BJ (cell line): Measurements from ENCODE around the gene ADPRHL1. TPM values are rescaled to one million over a fixed set of nuclear protein-coding genes. Genes with fewer than 3 reads are reported as not detected.

Source experiments
- CTCF ChIA-PET: fragments of 350-600 bp; formaldehyde crosslinking; extraction: SDS; loops from one replicate; lab custom pipeline; 2021; ENCODE audit warnings: antibody characterized with exemption, inconsistent platforms; lab: Yijun Ruan, JAX
- POLR2A ChIA-PET: fragments of 300-600 bp; sonication (Branson Sonifier 250); formaldehyde crosslinking; extraction: SDS; loops from one replicate; lab custom pipeline; 2021; ENCODE audit warnings: antibody characterized with exemption; lab: Charles Lee
- DNase-seq: peaks from one replicate; pipeline ENCODE4 v3.0.0-alpha.2; 2011; ENCODE audit warnings: low read depth
- H3K27me3 ChIP-seq: 2 replicates; pipeline ENCODE4 v1.6.0; 2011; ENCODE audit warnings: low read length; ENCODE audit not compliant: control insufficient read depth, insufficient read depth
- H3K36me3 ChIP-seq: 2 replicates; pipeline ENCODE4 v1.5.1; 2011; ENCODE audit warnings: low read length; ENCODE audit not compliant: control insufficient read depth, insufficient read depth
- H3K4me3 ChIP-seq: 2 replicates; pipeline ENCODE4 v1.5.1; 2011; ENCODE audit warnings: low read depth, mild to moderate bottlenecking, control low read depth, low read length
- polyA plus RNA-seq: library from polyadenylated mRNA; depleted of rRNA; stranded (reverse); fragments of >200 nt; gene quantifications from 2 replicates; pipeline ENCODE4 v1.2.3, GENCODE V29; 2011
- TF ChIP-seq, protein P1 (sequence below): IDR thresholded peaks from 2 replicates; pipeline ENCODE4 v1.5.1; 2011; ENCODE audit warnings: low read depth, mild to moderate bottlenecking, control low read depth, inconsistent platforms, low read length, moderate library complexity; ENCODE audit not compliant: insufficient read depth

The ADPRHL1 gene
- polyA plus RNA-seq, 1 experiment: 1.1 TPM

GRCh38 chr13:113456116-113456702 lies 2.9 kb upstream of the ADPRHL1 start:
- DNase-seq: no peak
- Histone ChIP-seq H3K27me3 (no peaks in the 10 kb centered on the region), H3K4me3 (no peak overlapping the region), H3K36me3 (peaks cover 31% of the 10 kb centered on the region)
- POLR2A ChIA-PET: no interaction called here
- CTCF ChIA-PET: interaction anchor here (3.4 kb wide), 1 partner anchor 106 kb away, joined by 23 read pairs; no protein-coding TSS in a partner anchor
- TF ChIP-seq, protein P1, sequence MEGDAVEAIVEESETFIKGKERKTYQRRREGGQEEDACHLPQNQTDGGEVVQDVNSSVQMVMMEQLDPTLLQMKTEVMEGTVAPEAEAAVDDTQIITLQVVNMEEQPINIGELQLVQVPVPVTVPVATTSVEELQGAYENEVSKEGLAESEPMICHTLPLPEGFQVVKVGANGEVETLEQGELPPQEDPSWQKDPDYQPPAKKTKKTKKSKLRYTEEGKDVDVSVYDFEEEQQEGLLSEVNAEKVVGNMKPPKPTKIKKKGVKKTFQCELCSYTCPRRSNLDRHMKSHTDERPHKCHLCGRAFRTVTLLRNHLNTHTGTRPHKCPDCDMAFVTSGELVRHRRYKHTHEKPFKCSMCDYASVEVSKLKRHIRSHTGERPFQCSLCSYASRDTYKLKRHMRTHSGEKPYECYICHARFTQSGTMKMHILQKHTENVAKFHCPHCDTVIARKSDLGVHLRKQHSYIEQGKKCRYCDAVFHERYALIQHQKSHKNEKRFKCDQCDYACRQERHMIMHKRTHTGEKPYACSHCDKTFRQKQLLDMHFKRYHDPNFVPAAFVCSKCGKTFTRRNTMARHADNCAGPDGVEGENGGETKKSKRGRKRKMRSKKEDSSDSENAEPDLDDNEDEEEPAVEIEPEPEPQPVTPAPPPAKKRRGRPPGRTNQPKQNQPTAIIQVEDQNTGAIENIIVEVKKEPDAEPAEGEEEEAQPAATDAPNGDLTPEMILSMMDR: no peak

GRCh38 chr13:113455384-113455783 lies 2.1 kb upstream of the ADPRHL1 start:
- TF ChIP-seq, protein P1: no peak
- ChIA-PET POLR2A (no interaction called here), CTCF (interaction anchor here (0.7 kb wide), 1 partner anchor 14 kb away, joined by 3 read pairs; no protein-coding TSS in a partner anchor)
- peaks cover 28% of the 10 kb centered on the region for H3K36me3 ChIP-seq
- no peak for DNase-seq
- H3K27me3 ChIP-seq: no peaks in the 10 kb centered on the region
- H3K4me3 ChIP-seq: no peak overlapping the region

DNA sequence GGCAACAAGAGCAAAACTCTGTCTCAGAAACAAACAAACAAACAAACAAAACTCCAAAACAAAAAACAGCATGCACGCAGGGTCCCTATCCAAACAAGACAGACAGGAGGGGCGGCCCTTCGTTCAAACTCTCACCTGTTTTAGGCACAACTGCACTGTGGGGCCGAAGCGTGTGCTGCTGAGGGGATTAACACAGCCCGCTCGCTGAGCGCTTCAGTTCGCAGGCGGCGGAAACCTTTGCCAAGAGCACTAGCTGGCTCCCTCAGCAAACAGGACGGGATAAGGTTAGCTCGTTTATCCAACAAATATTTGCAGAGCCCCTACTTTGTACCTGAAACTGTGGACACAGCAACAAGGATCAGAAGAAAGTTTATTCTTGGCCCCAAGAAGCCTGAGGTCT lies 1.6 kb upstream of the ADPRHL1 start:
- ChIA-PET CTCF (interaction anchor here (0.6 to 0.7 kb wide), 3 partner anchors 14 to 154 kb away, joined by 3 read pairs; no protein-coding TSS in a partner anchor), POLR2A (no interaction called here)
- TF ChIP-seq, protein P1: no peak
- no peak overlapping the region for H3K4me3 ChIP-seq
- H3K27me3 ChIP-seq: no peaks in the 10 kb centered on the region
- H3K36me3 ChIP-seq: peaks cover 24% of the 10 kb centered on the region
- no peak for DNase-seq

- CTCF ChIA-PET: interaction anchor here (0.7 to 2.1 kb wide), 7 partner anchors 11 to 178 kb away, joined by 3 to 5 read pairs (median 4); no protein-coding TSS in a partner anchor
Measured at GRCh38 chr13:113452466-113452865, 822 bp downstream of the ADPRHL1 start.

DNA sequence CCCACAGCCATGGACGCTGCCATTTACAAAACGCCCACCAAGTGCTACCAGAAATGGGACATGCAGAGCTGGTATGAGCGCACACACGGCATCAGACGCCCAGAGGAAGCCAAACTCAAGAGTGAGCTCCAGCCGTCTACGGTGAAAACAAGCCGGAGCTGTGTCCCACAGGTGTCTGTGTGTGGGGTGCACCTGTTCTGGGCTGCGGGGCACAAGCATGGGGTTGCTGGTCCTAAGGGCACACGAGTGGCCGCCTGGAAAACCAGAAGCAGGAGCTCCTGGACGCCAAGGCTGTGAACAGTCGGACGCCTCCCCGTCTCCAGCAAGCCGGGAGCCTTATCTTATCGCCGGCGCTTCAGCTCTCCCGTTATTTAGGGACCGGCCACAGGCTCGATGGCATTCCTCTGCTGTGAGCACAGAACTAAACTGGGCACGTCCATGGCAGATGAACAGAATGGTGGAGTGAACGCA lies 1.3 kb downstream of the ADPRHL1 start:
- Histone ChIP-seq H3K36me3 (peaks cover 10% of the 10 kb centered on the region), H3K27me3 (no peaks in the 10 kb centered on the region), H3K4me3 (no peak overlapping the region)
- ChIA-PET CTCF (interaction anchor here (0.7 to 2.0 kb wide), 6 partner anchors 11 to 177 kb away, joined by 3 to 5 read pairs (median 3); no protein-coding TSS in a partner anchor), POLR2A (interaction anchor here (0.9 kb wide), 1 partner anchor 110 kb away, joined by 4 read pairs; no protein-coding TSS in a partner anchor)
- TF ChIP-seq, protein P1: no peak
- no peak for DNase-seq

More at GRCh38 chr13:113452466-113452865, 822 bp downstream of the ADPRHL1 start:
- Histone ChIP-seq H3K27me3 (no peaks in the 10 kb centered on the region), H3K4me3 (no peak overlapping the region), H3K36me3 (peaks cover 11% of the 10 kb centered on the region)
- TF ChIP-seq, protein P1: no peak
- no peak for DNase-seq
- POLR2A ChIA-PET: interaction anchor here (0.9 kb wide), 1 partner anchor 110 kb away, joined by 4 read pairs; no protein-coding TSS in a partner anchor
